H1 (cell line): ENCODE results near the gene SLIT3. TPM values are rescaled to one million over a fixed set of nuclear protein-coding genes. Genes with fewer than 3 reads are reported as not detected.

Experiments
- CTCF ChIA-PET: fragments of 300-600 bp; sonication (Branson Sonifier 250); formaldehyde crosslinking; loops from one replicate; lab custom pipeline; 2021; ENCODE audit not compliant: partially characterized antibody; lab: Charles Lee
- POLR2A ChIA-PET: fragments of 300-600 bp; sonication (Branson Sonifier 250); formaldehyde crosslinking; loops from one replicate; lab custom pipeline; 2021; ENCODE audit warnings: inconsistent platforms; ENCODE audit not compliant: partially characterized antibody; lab: Charles Lee
- DNase-seq, 2 experiments: peaks; one replicate each; pipeline versions ENCODE4 v3.0.0 to v3.0.0-alpha.2; 2010 to 2022; ENCODE audit warnings: low spot score in 2 of 2, low read depth in 1 of 2, mixed read lengths in 1 of 2
- FAIRE-seq: peaks from 2 replicates; lab custom pipeline; 2011; peaks lifted over from hg19 to GRCh38; lab: Jason Lieb, UNC
- H2AFZ ChIP-seq: 2 replicates; pipeline ENCODE4 v1.8.1; 2012; ENCODE audit warnings: low read length, inconsistent platforms
- H2AK5ac ChIP-seq: 2 replicates; pipeline ENCODE4 v1.6.1; 2013; ENCODE audit warnings: low read depth, low read length
- H2BK120ac ChIP-seq: replicated peaks from 2 replicates; pipeline ENCODE3; 2013; ENCODE audit warnings: low read depth, low read length, inconsistent platforms
- H2BK12ac ChIP-seq: 2 replicates; pipeline ENCODE4 v1.6.1; 2013; ENCODE audit warnings: low read depth, low read length
- H2BK15ac ChIP-seq: 2 replicates; pipeline ENCODE4 v1.6.1; 2013; ENCODE audit warnings: low read length
- H2BK20ac ChIP-seq: 2 replicates; pipeline ENCODE4 v1.6.1; 2013; ENCODE audit warnings: low read length
- H2BK5ac ChIP-seq: 2 replicates; pipeline ENCODE4 v1.6.1; 2013; ENCODE audit warnings: low read depth, low read length
- H3K14ac ChIP-seq: 2 replicates; pipeline ENCODE4 v1.6.1; 2013; ENCODE audit warnings: inconsistent platforms; ENCODE audit not compliant: insufficient read length
- H3K18ac ChIP-seq: 2 replicates; pipeline ENCODE4 v1.6.1; 2013; ENCODE audit warnings: low read length; ENCODE audit errors: extremely low read depth
- H3K23ac ChIP-seq: 2 replicates; pipeline ENCODE4 v1.6.1; 2013; ENCODE audit warnings: inconsistent platforms; ENCODE audit not compliant: insufficient read length
- H3K23me2 ChIP-seq: 2 replicates; pipeline ENCODE4 v1.6.1; 2013; ENCODE audit warnings: low read depth, low read length
- H3K27ac ChIP-seq: 2 replicates; pipeline ENCODE4 v1.6.1; 2011; ENCODE audit warnings: low read depth, low read length, inconsistent platforms
- H3K27me3 ChIP-seq, 4 experiments: replicated peaks in 1 of 4; 1 replicate in 1 of 4; 2 replicates in 3 of 4; pipeline versions ENCODE4 v1.6.1 to v1.8.1; 2011 to 2013; ENCODE audit warnings: low read length in 3 of 4, mild to moderate bottlenecking in 3 of 4, inconsistent platforms in 2 of 4, mixed read lengths in 2 of 4, moderate library complexity in 1 of 4; ENCODE audit not compliant: control insufficient read depth in 3 of 4, insufficient read depth in 3 of 4; ENCODE audit errors: extremely low read depth in 1 of 4
- H3K36me3 ChIP-seq, 4 experiments: 2 replicates each; pipeline versions ENCODE4 v1.6.1 to v1.8.1; 2011 to 2013; ENCODE audit warnings: mild to moderate bottlenecking in 4 of 4, low read length in 3 of 4, moderate library complexity in 2 of 4, control low read depth in 1 of 4, inconsistent platforms in 1 of 4; ENCODE audit not compliant: insufficient read depth in 4 of 4, control insufficient read depth in 2 of 4
- H3K4ac ChIP-seq: replicated peaks from 2 replicates; pipeline ENCODE3; 2013; ENCODE audit warnings: low read length, low read depth, mixed read lengths, inconsistent platforms; ENCODE audit not compliant: insufficient read length
- H3K4me1 ChIP-seq, 4 experiments: replicated peaks in 1 of 4; 1 replicate in 1 of 4; 2 replicates in 3 of 4; pipeline versions ENCODE4 v1.6.1 to v1.8.1; 2011 to 2013; ENCODE audit warnings: low read length in 3 of 4, inconsistent platforms in 2 of 4, mixed read lengths in 1 of 4; ENCODE audit not compliant: insufficient read depth in 4 of 4, control insufficient read depth in 3 of 4
- H3K4me2 ChIP-seq, 2 experiments: 2 replicates each; pipeline versions ENCODE4 v1.6.1 to v1.8.1; 2011 to 2013; ENCODE audit warnings: low read depth in 2 of 2, low read length in 2 of 2, control low read depth in 1 of 2, inconsistent platforms in 1 of 2, mild to moderate bottlenecking in 1 of 2; ENCODE audit not compliant: insufficient read depth in 1 of 2
- H3K4me3 ChIP-seq, 4 experiments: fragments of 200-600, 300-600 bp in 1 of 4; sonication (generic), shearing (Covaris generic), sonication (Bioruptor Twin) in 1 of 4; 2 replicates each; pipeline versions ENCODE4 v1.5.1 to v1.8.1; 2011 to 2016; ENCODE audit warnings: low read length in 4 of 4, low read depth in 3 of 4, control low read depth in 2 of 4, inconsistent platforms in 2 of 4, mild to moderate bottlenecking in 2 of 4, mixed read lengths in 1 of 4, moderate library complexity in 1 of 4; ENCODE audit not compliant: insufficient read depth in 2 of 4; ENCODE audit errors: extremely low read depth in 1 of 4
- H3K56ac ChIP-seq: replicated peaks from 2 replicates; pipeline ENCODE3; 2013; ENCODE audit warnings: low read depth, mild to moderate bottlenecking, mixed read lengths, low read length, inconsistent platforms; ENCODE audit not compliant: insufficient read length
- H3K79me1 ChIP-seq: 2 replicates; pipeline ENCODE4 v1.6.1; 2013; ENCODE audit warnings: low read depth, low read length, control low read depth
- H3K79me2 ChIP-seq, 2 experiments: 2 replicates each; pipeline versions ENCODE4 v1.6.1 to v1.8.1; 2012 to 2013; ENCODE audit warnings: low read length in 2 of 2, mild to moderate bottlenecking in 2 of 2, inconsistent platforms in 1 of 2; ENCODE audit not compliant: insufficient read depth in 2 of 2, control insufficient read depth in 1 of 2
- H3K9ac ChIP-seq, 4 experiments: replicated peaks in 1 of 4; 1 replicate in 1 of 4; 2 replicates in 3 of 4; pipeline versions ENCODE4 v1.6.1 to v1.8.1; 2011 to 2013; ENCODE audit warnings: low read depth in 3 of 4, low read length in 3 of 4, control low read depth in 2 of 4, mild to moderate bottlenecking in 2 of 4, moderate library complexity in 2 of 4, inconsistent platforms in 1 of 4; ENCODE audit errors: extremely low read depth in 1 of 4
- H3K9me3 ChIP-seq, 2 experiments: 2 replicates each; pipeline versions ENCODE4 v1.6.1 to v1.8.1; 2012 to 2013; ENCODE audit warnings: mild to moderate bottlenecking in 2 of 2, moderate library complexity in 2 of 2, control low read depth in 1 of 2, inconsistent platforms in 1 of 2, low read depth in 1 of 2, low read length in 1 of 2, mixed read lengths in 1 of 2; ENCODE audit not compliant: insufficient read depth in 2 of 2
- H4K20me1 ChIP-seq, 2 experiments: replicated peaks in 1 of 2; 2 replicates each; pipeline versions ENCODE3 to v1.8.1; 2011 to 2013; ENCODE audit warnings: inconsistent platforms in 2 of 2, low read length in 2 of 2, mild to moderate bottlenecking in 1 of 2; ENCODE audit not compliant: insufficient read depth in 2 of 2, control insufficient read depth in 1 of 2
- H4K5ac ChIP-seq: 2 replicates; pipeline ENCODE4 v1.6.1; 2013; ENCODE audit warnings: low read length, low read depth, mixed read lengths, inconsistent platforms; ENCODE audit not compliant: insufficient read length
- H4K8ac ChIP-seq: 2 replicates; pipeline ENCODE4 v1.8.0; 2013; ENCODE audit warnings: mild to moderate bottlenecking, moderate library complexity, low read length, inconsistent platforms; ENCODE audit not compliant: insufficient read depth; ENCODE audit errors: extremely low read depth
- H4K91ac ChIP-seq: replicated peaks from 2 replicates; pipeline ENCODE3; 2013; ENCODE audit warnings: low read length, mixed read lengths, inconsistent platforms; ENCODE audit not compliant: insufficient read length
- CHD2 ChIP-seq: IDR thresholded peaks from 2 replicates; pipeline ENCODE4 v1.6.1; 2012; ENCODE audit warnings: low read length, improper control_type of control experiment
- CTBP2 ChIP-seq: IDR thresholded peaks from 2 replicates; pipeline ENCODE4 v1.7.0; 2011; ENCODE audit warnings: borderline replicate concordance, mild to moderate bottlenecking, moderate library complexity, mixed read lengths, low read length; ENCODE audit not compliant: insufficient read depth, insufficient read length
- GABPA ChIP-seq: IDR thresholded peaks from 2 replicates; pipeline ENCODE4 v1.6.1; 2011; ENCODE audit warnings: mild to moderate bottlenecking, low read length, moderate library complexity, borderline replicate concordance; ENCODE audit not compliant: insufficient read depth
- JUN ChIP-seq: IDR thresholded peaks from 2 replicates; pipeline ENCODE4 v1.6.1; 2011; ENCODE audit warnings: low read depth, mild to moderate bottlenecking, improper control_type of control experiment, low read length
- KDM1A ChIP-seq: fragments of 200-600, 300-600 bp; sonication (generic); IDR thresholded peaks from 2 replicates; pipeline ENCODE4 v1.7.1; 2016; ENCODE audit warnings: mild to moderate bottlenecking, low read length, borderline replicate concordance
- KDM5A ChIP-seq: fragments of 200-600 bp; IDR thresholded peaks from 2 replicates; pipeline ENCODE4 v1.7.1; 2012; ENCODE audit warnings: mild to moderate bottlenecking, low read length, inconsistent platforms, mixed read lengths
- NANOG ChIP-seq: IDR thresholded peaks from 2 replicates; pipeline ENCODE4 v1.6.1; 2011; ENCODE audit warnings: low read length, low read depth, mild to moderate bottlenecking, inconsistent platforms; ENCODE audit not compliant: insufficient read depth, poor library complexity, severe bottlenecking
- PHF8 ChIP-seq: fragments of 200-600 bp; sonication (generic); conservative IDR thresholded peaks from 2 replicates; pipeline ENCODE4 v1.7.1; 2012; ENCODE audit warnings: low read depth, mild to moderate bottlenecking, inconsistent platforms, low read length, moderate library complexity
- SIRT6 ChIP-seq: IDR thresholded peaks from one replicate; pipeline ENCODE4 v1.7.1; 2012; ENCODE audit warnings: low read length, inconsistent platforms
- SIX5 ChIP-seq: IDR thresholded peaks from 2 replicates; pipeline ENCODE4 v1.6.1; 2011; ENCODE audit warnings: mild to moderate bottlenecking, low read depth, low read length
- SP1 ChIP-seq: IDR thresholded peaks from 2 replicates; pipeline ENCODE4 v1.6.1; 2011; ENCODE audit warnings: low read depth, low read length
- SP2 ChIP-seq: IDR thresholded peaks from 2 replicates; pipeline ENCODE4 v1.6.1; 2012; ENCODE audit warnings: mild to moderate bottlenecking, low read length, inconsistent platforms
- SUZ12 ChIP-seq: fragments of 200-600 bp; sonication (generic); IDR thresholded peaks from 2 replicates; pipeline ENCODE4 v1.6.1; 2012; ENCODE audit warnings: mild to moderate bottlenecking, inconsistent platforms, low read length, moderate library complexity, mixed read lengths
- TAF1 ChIP-seq: IDR thresholded peaks from 2 replicates; pipeline ENCODE4 v1.6.1; 2011; ENCODE audit warnings: mild to moderate bottlenecking, low read depth, low read length
- TEAD4 ChIP-seq: IDR thresholded peaks from 2 replicates; pipeline ENCODE4 v1.6.1; 2012; ENCODE audit warnings: low read depth, low read length, inconsistent platforms, mixed read lengths
- YY1 ChIP-seq: IDR thresholded peaks from 2 replicates; pipeline ENCODE4 v1.6.1; 2011; ENCODE audit warnings: low read depth, mild to moderate bottlenecking, low read length
- WGBS, 2 experiments: shearing (Covaris generic) in 1 of 2; methylation state at CpG; one replicate each; pipeline versions ENCODE4 v1.1.6 to v1.1.7; 2013 to 2015; ENCODE audit warnings: low lambda C conversion rate in 2 of 2, mixed read lengths in 2 of 2, inconsistent platforms in 1 of 2, low coverage in 1 of 2, missing lambda C conversion rate in 1 of 2; ENCODE audit not compliant: insufficient replicate concordance in 2 of 2, insufficient coverage in 1 of 2, insufficient read length in 1 of 2; ENCODE audit errors: extremely low coverage in 1 of 2, missing lambda C conversion rate in 1 of 2; 5-methylcytosine and 5-hydroxymethylcytosine counted together
- polyA plus RNA-seq, 7 experiments: library from polyadenylated mRNA; depleted of rRNA in 3 of 7; stranded (reverse) in 5 of 7; unstranded in 2 of 7; fragments of >200 nt in 5 of 7; fragments of 200-250 nt in 2 of 7; gene quantifications; 1 replicate in 5 of 7; 2 replicates in 1 of 7; 4 replicates in 1 of 7; pipeline versions ENCODE4 v1.2.1 to v1.2.3, GENCODE V29; 2011 to 2013; ENCODE audit warnings: missing spikeins in 2 of 7, mixed read lengths in 2 of 7
- total RNA-seq: library from RNA; stranded (reverse); fragmentation: NEBNext Ultra II Directional; extraction: Animal tissue kit (Norgen Biotek cat#: 25700); gene quantifications from 2 replicates; pipeline ENCODE4 v1.2.1, GENCODE V29; 2021

The SLIT3 gene
- total and polyA plus RNA-seq, 2 of the 8 experiments (the other 6 are each of a cell fraction or from before 2014, with no cell fraction given) = 1.1 to 1.2 TPM

- DNase-seq (no peak), FAIRE-seq (no peak)
- no peak overlapping the region for H4K5ac ChIP-seq
- H2BK20ac ChIP-seq = no peak overlapping the region
- H3K4ac ChIP-seq = no peak overlapping the region
- no peak overlapping the region for H3K23ac ChIP-seq
- H3K18ac ChIP-seq = no peak overlapping the region
- H3K9ac ChIP-seq = no peak overlapping the region
- 89% methylated on average over 5 of the region's 5 CpGs; no CpG with 5 or more reads in 1 of the 2 experiments for WGBS, 2 experiments
- no peak overlapping the region for H2AK5ac ChIP-seq
- no peak overlapping the region for H2BK5ac ChIP-seq
- no peak overlapping the region for H3K4me2 ChIP-seq
- no peaks in the 10 kb centered on the region for H3K9me3 ChIP-seq
- no peaks in the 10 kb centered on the region for H3K36me3 ChIP-seq
- no peak overlapping the region for H2BK120ac ChIP-seq
- no peaks in the 10 kb centered on the region for H3K27me3 ChIP-seq
- H2AFZ ChIP-seq = no peak overlapping the region
- no peak overlapping the region for H4K8ac ChIP-seq
- POLR2A ChIA-PET = no interaction called here
- no peak overlapping the region for H3K56ac ChIP-seq
- no peak overlapping the region for H2BK12ac ChIP-seq
- no peaks in the 10 kb centered on the region for H3K23me2 ChIP-seq
- H3K14ac ChIP-seq = no peak overlapping the region
- H2BK15ac ChIP-seq = no peak overlapping the region
- CTCF ChIA-PET = interaction anchor here (0.6 kb wide), 1 partner anchor 37 kb away, joined by 3 read pairs; no protein-coding TSS in a partner anchor
- H3K4me1 ChIP-seq = 0 out of 7 replicates have a peak, but pooled peaks cover 0 to 3% (median 0%) of the 10 kb centered on the region in 4 experiments
- H3K27ac ChIP-seq = no peak overlapping the region
- H4K20me1 ChIP-seq = no peaks in the 10 kb centered on the region
- no peaks in the 10 kb centered on the region for H3K79me2 ChIP-seq
- H3K4me3 ChIP-seq = no peak overlapping the region
- no peak overlapping the region for H4K91ac ChIP-seq
- H3K79me1 ChIP-seq = no peaks in the 10 kb centered on the region
- TF ChIP-seq PHF8 = no peak
- TF ChIP-seq CTBP2 = no peak
- no peak for TF ChIP-seq JUN
- no peak for TF ChIP-seq SIRT6
- TF ChIP-seq CHD2 = no peak
- TF ChIP-seq TEAD4 = no peak
- no peak for TF ChIP-seq YY1
- no peak for TF ChIP-seq GABPA
- TF ChIP-seq SP1 = no peak
- TF ChIP-seq NANOG = no peak
- no peak for TF ChIP-seq KDM5A
- no peak for TF ChIP-seq TAF1
- TF ChIP-seq KDM1A = no peak
- no peak for TF ChIP-seq SUZ12
- TF ChIP-seq SP2 = no peak
- TF ChIP-seq SIX5 = no peak
These were observed 645.6 kb downstream of the SLIT3 start for GRCh38 chr5:168655316-168655715.
